GM12892 (cell line): Measurements from ENCODE around the gene SRGAP2B.
"Not testable (repeated sequence)": the region's sequence is repeated elsewhere in the genome, so short reads cannot be mapped to it uniquely, and the experiment has no call there.

Experiments used
- POLR2A ChIP-seq: IDR thresholded peaks from 2 replicates; pipeline ENCODE4 v1.6.1; 2011; ENCODE audit warnings: low read depth, low read length, control low read depth
- POLR2AphosphoS5 ChIP-seq: IDR thresholded peaks from 2 replicates; pipeline ENCODE4 v1.6.1; 2011; ENCODE audit warnings: low read depth, low read length, control low read depth
- TAF1 ChIP-seq: IDR thresholded peaks from 2 replicates; pipeline ENCODE4 v1.6.1; 2011; ENCODE audit warnings: low read depth, mild to moderate bottlenecking, control low read depth, low read length, borderline replicate concordance

- not testable (repeated sequence) for TF ChIP-seq POLR2A, POLR2AphosphoS5, TAF1
Observed at GRCh38 chr1:144933014-144933413, 162.1 kb downstream of the SRGAP2B start.
